GM21825 (cell line): ENCODE data around the gene ABR.
"Not testable (repeated sequence)": the region's sequence is repeated elsewhere in the genome, so short reads cannot be mapped to it uniquely, and the experiment has no call there.

ENCODE experiments used
- ATAC-seq: cut with Tn5 transposase; IDR thresholded peaks from one replicate; pipeline ENCODE4 v1.9.1; 2021; ENCODE audit warnings: mild to moderate bottlenecking, moderate library complexity; ENCODE audit not compliant: unreplicated experiment

Gene ABR

GRCh38 chr17:1050996-1051925, 128.5 kb downstream of the ABR start:
- ATAC-seq, result no peak

DNA sequence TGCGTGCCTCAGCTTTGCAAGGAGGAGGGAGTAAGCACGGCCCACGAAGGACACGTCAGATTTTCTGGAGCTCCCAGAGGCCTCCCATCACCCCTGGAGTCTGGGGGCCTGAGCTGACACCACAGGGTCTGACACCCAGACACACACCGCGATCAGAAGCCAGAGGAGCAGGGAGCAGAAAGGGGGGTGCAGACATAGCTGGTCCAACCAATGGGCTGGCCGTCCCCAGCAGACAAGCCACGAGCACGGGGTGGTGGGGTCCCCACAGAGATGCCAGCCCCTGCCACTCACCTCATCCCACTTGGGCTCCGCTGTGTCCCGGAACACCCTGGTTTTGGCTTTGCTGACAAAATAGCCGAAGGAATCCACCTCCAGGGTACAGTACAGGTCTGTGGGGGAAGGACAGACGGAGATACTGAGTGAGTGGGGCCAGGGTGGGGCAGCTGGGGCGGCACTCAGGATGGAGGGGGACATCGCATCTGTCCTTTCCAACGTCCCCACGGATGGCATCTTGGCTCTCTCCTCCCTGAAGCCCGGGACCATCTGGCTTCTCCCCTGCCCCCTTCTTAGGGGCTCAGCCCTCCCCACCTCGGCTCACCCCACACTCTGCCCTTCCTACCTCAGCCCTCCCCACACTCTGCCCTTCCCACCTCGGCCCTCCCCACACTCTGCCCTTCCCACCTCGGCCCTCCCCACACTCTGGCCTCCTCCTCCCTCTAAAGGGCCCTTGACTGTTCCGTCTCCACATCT, 129.4 kb downstream of the ABR start:
- no peak for ATAC-seq

- ATAC-seq, result no peak
Observed at GRCh38 chr17:1049446-1050225, 130.1 kb downstream of the ABR start.

GRCh38 chr17:1048516-1049115, 131.2 kb downstream of the ABR start:
- not testable (repeated sequence) for ATAC-seq

GRCh38 chr17:1047879-1048470, 131.8 kb downstream of the ABR start:
- no peak for ATAC-seq

- no peak for ATAC-seq
Observed at GRCh38 chr17:1047177-1047878, 132.5 kb downstream of the ABR start.

- no peak for ATAC-seq
Observed at GRCh38 chr17:1045456-1045855, 134.3 kb downstream of the ABR start.

- ATAC-seq, result not testable (repeated sequence)
Observed at GRCh38 chr17:1044387-1045009, 135.3 kb downstream of the ABR start.

DNA sequence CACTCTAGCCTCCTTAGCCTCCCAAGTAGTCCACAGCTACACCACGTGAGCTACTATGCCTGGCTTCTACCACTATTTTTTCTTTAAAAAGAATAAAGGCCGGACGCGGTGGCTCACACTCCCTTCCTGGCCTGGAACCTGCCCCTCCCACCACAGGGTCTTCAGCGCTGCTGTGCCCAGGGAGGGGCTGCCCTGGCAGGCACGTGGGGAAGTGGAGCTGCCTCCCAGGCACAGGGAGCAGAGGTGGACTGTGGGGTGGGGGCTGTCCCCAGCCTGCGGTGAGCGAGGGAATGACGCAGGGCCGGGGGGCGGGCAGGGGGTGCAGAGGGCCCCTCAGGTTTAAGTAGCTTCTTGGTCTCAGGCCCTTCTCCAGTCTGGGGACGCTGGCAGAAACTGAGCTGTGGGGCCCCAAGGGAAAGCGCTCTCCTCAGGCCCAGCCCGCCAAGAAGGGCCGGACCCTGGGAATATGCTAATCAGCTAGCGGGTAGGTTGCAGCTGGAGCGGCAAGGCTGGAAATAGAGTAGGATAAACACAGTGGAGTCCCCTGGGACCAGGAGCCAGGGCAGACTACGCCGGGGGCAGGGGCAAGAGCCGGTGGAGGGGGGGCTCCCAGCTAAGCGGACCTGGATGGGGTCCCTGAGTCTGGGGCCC, 136.1 kb downstream of the ABR start:
- ATAC-seq, result no peak

DNA sequence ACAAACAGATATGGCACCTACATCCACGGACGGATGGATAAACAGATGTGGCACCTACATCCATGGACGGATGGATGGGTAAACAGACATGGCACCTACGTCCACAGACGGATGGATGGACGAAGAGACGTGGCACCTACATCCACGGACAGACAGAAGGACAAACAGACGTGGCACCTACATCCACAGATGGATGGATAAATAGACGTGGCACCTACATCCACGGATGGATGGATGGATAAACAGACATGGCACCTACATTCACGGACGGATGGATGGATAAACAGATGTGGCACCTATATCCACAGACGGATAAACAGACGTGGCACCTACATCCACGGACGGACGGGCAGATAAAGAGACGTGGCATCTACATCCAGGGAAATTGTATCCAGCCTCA, 137.3 kb downstream of the ABR start:
- no peak for ATAC-seq

DNA sequence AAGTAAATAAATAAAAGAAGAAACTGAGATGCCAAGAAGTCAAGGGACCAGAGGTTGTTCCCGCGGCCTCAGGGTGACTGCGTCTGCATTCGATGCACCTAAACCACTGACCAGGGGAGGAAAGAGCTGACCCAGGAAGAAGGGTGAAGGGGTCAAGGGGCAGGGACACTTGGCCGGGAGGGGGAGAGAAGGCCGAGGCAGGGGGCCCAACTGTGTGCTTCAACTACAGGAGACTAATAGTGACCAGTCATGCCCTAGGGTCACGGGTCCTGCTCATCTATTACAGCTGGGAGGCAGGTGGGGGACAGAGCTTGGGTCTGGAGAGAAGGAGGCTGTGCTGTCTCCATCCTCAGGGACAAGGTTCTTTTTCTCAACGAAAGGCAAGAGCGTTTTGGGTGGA, 138.0 kb downstream of the ABR start:
- no peak for ATAC-seq

GRCh38 chr17:1040216-1040600, 139.6 kb downstream of the ABR start:
- ATAC-seq, result no peak

DNA sequence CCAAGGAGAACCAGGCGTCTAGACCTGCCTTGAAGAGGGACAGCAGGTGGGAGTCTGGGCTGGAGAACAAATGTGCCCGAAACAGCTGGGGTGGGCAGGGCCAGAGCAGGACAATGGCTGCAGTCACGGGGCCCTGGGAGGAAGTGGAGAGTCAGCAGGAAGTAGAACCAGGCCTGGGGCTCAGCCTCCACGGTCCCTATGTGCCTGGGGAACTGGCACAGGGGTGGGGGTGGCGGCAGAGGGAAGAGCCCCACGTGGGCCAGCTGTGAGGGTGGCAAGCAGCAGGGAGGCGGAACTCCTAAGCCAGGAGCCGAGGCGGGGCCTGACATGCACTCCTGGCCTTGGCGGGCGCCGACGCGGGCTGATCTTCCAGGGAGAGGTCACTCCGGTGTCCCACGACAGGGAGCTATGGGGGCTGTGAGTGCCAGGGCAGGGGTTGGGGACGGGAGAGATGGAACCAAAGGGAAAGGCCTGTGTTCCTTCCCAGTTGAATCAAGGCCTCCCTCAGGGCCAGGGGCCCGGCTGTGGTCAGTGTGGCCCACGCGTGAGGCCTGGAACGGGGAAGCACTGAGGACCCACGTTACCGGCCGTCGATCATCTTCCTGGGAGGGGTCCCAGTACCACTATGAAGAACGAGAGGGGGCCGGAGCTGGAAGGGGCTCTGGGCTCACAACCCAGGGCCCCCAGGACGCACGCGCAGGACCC, 140.1 kb downstream of the ABR start:
- no peak for ATAC-seq

DNA sequence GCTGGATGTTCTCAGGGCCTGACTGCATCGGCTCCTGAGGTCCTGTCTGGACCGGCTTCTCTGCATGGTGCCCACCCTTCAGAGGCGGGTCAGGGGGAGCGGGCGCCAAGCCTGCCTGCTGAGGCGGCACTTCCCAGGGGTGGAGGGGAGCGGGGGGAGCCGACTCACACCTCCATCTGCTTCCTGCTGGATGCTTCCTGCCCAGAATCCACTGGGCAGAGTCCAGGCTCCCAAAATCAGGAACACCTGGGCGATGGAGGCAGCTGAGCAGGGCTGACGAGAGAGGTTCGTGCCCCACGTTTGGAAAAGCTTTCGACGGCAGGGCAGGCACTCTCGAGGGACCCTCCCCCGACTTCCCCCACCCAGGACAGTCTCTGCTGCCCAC, 140.7 kb downstream of the ABR start:
- no peak for ATAC-seq

- no peak for ATAC-seq
Observed at GRCh38 chr17:1038459-1039122, 141.2 kb downstream of the ABR start.

DNA sequence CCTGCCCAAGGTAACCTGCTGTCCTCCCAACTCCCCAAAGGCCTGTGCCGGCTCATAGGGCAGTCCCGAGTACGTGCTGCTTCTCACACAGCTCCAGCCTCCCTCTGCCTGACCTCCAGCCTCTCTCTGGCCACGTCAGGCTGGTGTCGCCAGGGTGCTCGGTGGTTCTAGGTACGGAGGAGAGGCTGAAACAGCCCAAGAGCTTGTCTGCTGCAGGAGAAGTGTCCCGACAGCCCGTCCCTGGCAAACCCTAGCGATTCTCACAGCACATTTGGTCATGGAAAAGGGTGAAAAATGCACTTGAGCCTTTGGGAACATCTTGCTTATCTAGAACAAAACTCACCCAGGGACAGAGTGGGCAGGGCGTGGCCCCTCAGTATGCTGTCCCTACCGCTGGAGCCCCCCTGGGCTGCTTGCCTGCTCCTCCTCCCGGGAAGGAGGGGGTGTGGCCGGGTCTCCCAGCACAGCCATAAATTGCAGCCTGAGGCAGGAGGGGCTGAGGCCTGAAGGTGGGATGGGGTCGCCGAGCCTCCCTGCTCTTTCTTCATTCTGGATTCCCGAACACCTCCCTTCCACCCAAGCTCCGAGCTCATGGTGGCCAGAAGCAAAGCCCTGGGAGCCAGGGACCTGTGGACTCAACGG, 142.4 kb downstream of the ABR start:
- no peak for ATAC-seq

GRCh38 chr17:1036845-1037237, 142.9 kb downstream of the ABR start:
- no peak for ATAC-seq
